Fibroblast of lung (primary cell): ENCODE results near the gene RNF126. TPM values are rescaled to one million over a fixed set of nuclear protein-coding genes. Genes with fewer than 3 reads are reported as not detected.
A peak's percentile ranks its signal among the peaks of the same experiment; 100 is the strongest.
"Not testable (repeated sequence)": the region's sequence is repeated elsewhere in the genome, so short reads cannot be mapped to it uniquely, and the experiment has no call there.

Source experiments
- DNase-seq, 2 donors: peaks; one replicate each; pipeline versions ENCODE4 v3.0.0 to v3.0.0-alpha.2; 2010; ENCODE audit warnings: low read depth in 2 of 2
- H2AFZ ChIP-seq: 2 replicates; pipeline ENCODE4 v1.5.1; 2012; ENCODE audit warnings: low read length, control low read depth, inconsistent platforms
- H3K27ac ChIP-seq: 2 replicates; pipeline ENCODE4 v1.5.1; 2011; ENCODE audit warnings: low read length, control low read depth; ENCODE audit not compliant: insufficient read depth
- H3K27me3 ChIP-seq: 2 replicates; pipeline ENCODE4 v1.5.1; 2011; ENCODE audit warnings: mild to moderate bottlenecking, low read length; ENCODE audit not compliant: control insufficient read depth, insufficient read depth
- H3K36me3 ChIP-seq: 2 replicates; pipeline ENCODE4 v1.5.1; 2011; ENCODE audit warnings: low read length; ENCODE audit not compliant: control insufficient read depth, insufficient read depth
- H3K4me1 ChIP-seq: 2 replicates; pipeline ENCODE4 v1.5.1; 2011; ENCODE audit warnings: low read length; ENCODE audit not compliant: control insufficient read depth, insufficient read depth; ENCODE audit errors: extremely low read depth
- H3K4me2 ChIP-seq: 2 replicates; pipeline ENCODE4 v1.5.1; 2011; ENCODE audit warnings: low read length, control low read depth; ENCODE audit not compliant: insufficient read depth; ENCODE audit errors: extremely low read depth
- H3K4me3 ChIP-seq, 4 experiments: fragments of 200-600 bp in 1 of 4; sonication (generic) in 1 of 4; replicated peaks in 1 of 4; 2 replicates each; pipeline ENCODE4 v1.5.1; 2011 to 2016; ENCODE audit warnings: low read length in 4 of 4, low read depth in 3 of 4, mild to moderate bottlenecking in 3 of 4, control low read depth in 2 of 4, inconsistent platforms in 1 of 4, mixed read lengths in 1 of 4; ENCODE audit not compliant: insufficient read depth in 1 of 4; ENCODE audit errors: control extremely low read depth in 1 of 4
- H3K79me2 ChIP-seq: 2 replicates; pipeline ENCODE4 v1.5.1; 2012; ENCODE audit warnings: mild to moderate bottlenecking, low read length, inconsistent platforms; ENCODE audit not compliant: control insufficient read depth, insufficient read depth
- H3K9ac ChIP-seq: 2 replicates; pipeline ENCODE4 v1.5.1; 2011; ENCODE audit warnings: mild to moderate bottlenecking, low read length, control low read depth; ENCODE audit not compliant: insufficient read depth
- H3K9me3 ChIP-seq: 2 replicates; pipeline ENCODE4 v1.5.1; 2012; ENCODE audit warnings: low read depth, low read length; ENCODE audit not compliant: control insufficient read depth, insufficient read depth
- H4K20me1 ChIP-seq: 2 replicates; pipeline ENCODE4 v1.5.1; 2011; ENCODE audit warnings: low read length; ENCODE audit not compliant: control insufficient read depth, insufficient read depth; ENCODE audit errors: extremely low read depth
- EZH2 ChIP-seq: IDR thresholded peaks from 2 replicates; pipeline ENCODE4 v1.5.1; 2012; ENCODE audit warnings: low read length, control low read depth, mild to moderate bottlenecking; ENCODE audit errors: missing control alignments
- polyA plus RNA-seq, 2 donors: library from polyadenylated mRNA; depleted of rRNA in 1 of 2; stranded (reverse) in 1 of 2; unstranded in 1 of 2; fragments of >200 nt; gene quantifications; 2 replicates each; pipeline ENCODE4 v1.2.1, GENCODE V29; 2011 to 2012; ENCODE audit warnings: missing spikeins in 1 of 2
- total RNA-seq: library from RNA; depleted of rRNA; stranded (reverse); fragments of >200 nt; gene quantifications from 2 replicates; pipeline ENCODE4 v1.2.1, GENCODE V29; 2014
- TF ChIP-seq, protein P1 (sequence below), 2 donors: IDR thresholded peaks in 1 of 2; conservative IDR thresholded peaks in 1 of 2; 1 replicate in 1 of 2; 2 replicates in 1 of 2; pipeline ENCODE4 v1.5.1; 2011 to 2012; ENCODE audit warnings: low read length in 2 of 2, control low read depth in 1 of 2, inconsistent platforms in 1 of 2, low read depth in 1 of 2, mild to moderate bottlenecking in 1 of 2

Gene RNF126
- total and polyA plus RNA-seq, 2 donors (not counting 1 experiment from before 2014, with no cell fraction given) = 7.8 to 18.0 TPM

GRCh38 chr19:703329-703650 lies 40.3 kb upstream of the RNF126 start:
- H3K4me1 ChIP-seq = peaks cover 4% of the 10 kb centered on the region
- no peaks in the 10 kb centered on the region for H3K9me3 ChIP-seq
- no peak overlapping the region for H3K4me2 ChIP-seq
- no peaks in the 10 kb centered on the region for H4K20me1 ChIP-seq
- H3K9ac ChIP-seq = no peak overlapping the region
- no peak overlapping the region for H3K27ac ChIP-seq
- H3K4me3 ChIP-seq = peak overlapping the region in 1 of 4 experiments; percentile 27
- peaks cover 8% of the 10 kb centered on the region for H3K27me3 ChIP-seq
- DNase-seq = no peak
- H2AFZ ChIP-seq = no peak overlapping the region
- H3K79me2 ChIP-seq = no peaks in the 10 kb centered on the region
- no peaks in the 10 kb centered on the region for H3K36me3 ChIP-seq
- no peak for TF ChIP-seq EZH2
- TF ChIP-seq, protein P1, sequence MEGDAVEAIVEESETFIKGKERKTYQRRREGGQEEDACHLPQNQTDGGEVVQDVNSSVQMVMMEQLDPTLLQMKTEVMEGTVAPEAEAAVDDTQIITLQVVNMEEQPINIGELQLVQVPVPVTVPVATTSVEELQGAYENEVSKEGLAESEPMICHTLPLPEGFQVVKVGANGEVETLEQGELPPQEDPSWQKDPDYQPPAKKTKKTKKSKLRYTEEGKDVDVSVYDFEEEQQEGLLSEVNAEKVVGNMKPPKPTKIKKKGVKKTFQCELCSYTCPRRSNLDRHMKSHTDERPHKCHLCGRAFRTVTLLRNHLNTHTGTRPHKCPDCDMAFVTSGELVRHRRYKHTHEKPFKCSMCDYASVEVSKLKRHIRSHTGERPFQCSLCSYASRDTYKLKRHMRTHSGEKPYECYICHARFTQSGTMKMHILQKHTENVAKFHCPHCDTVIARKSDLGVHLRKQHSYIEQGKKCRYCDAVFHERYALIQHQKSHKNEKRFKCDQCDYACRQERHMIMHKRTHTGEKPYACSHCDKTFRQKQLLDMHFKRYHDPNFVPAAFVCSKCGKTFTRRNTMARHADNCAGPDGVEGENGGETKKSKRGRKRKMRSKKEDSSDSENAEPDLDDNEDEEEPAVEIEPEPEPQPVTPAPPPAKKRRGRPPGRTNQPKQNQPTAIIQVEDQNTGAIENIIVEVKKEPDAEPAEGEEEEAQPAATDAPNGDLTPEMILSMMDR (conservative IDR thresholded peaks at IDR 0.05 in 1 of 2, IDR thresholded peaks at IDR 0.05 in 1 of 2; ENCODE audit: low read depth in 1 of 2, low read length in 2 of 2) = no peak

- not testable (repeated sequence) for H4K20me1 ChIP-seq, H3K4me3 ChIP-seq, H2AFZ ChIP-seq, H3K9me3 ChIP-seq, H3K27me3 ChIP-seq, DNase-seq, H3K9ac ChIP-seq, H3K4me1 ChIP-seq, H3K36me3 ChIP-seq, H3K4me2 ChIP-seq, H3K27ac ChIP-seq, H3K79me2 ChIP-seq
These were observed 39.8 kb upstream of the RNF126 start for GRCh38 chr19:702847-703246.

DNA sequence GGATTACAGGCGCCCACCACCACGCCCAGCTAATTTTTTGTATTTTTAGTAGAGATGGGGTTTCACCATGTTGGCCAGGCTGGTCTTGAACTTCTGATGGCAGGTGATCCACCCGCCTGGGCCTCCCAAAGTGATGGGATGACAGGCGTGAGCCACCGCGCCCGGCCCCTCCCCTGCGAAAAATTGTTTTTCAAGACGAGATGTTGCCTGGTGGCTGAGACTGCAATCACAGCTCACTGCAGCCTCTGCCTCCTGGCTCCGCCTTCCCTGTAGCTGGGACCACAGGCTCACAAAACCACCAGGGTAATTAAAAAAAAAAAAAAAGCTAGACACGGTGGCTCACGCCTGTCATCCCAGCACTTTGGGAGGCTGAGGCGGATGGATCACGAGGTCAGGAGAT lies 36.9 kb upstream of the RNF126 start:
- H4K20me1 ChIP-seq, H3K4me2 ChIP-seq, H3K79me2 ChIP-seq, H3K27me3 ChIP-seq, H3K4me1 ChIP-seq, H3K4me3 ChIP-seq, H3K9me3 ChIP-seq, H2AFZ ChIP-seq, H3K27ac ChIP-seq, H3K36me3 ChIP-seq, DNase-seq, H3K9ac ChIP-seq: not testable (repeated sequence)

DNA sequence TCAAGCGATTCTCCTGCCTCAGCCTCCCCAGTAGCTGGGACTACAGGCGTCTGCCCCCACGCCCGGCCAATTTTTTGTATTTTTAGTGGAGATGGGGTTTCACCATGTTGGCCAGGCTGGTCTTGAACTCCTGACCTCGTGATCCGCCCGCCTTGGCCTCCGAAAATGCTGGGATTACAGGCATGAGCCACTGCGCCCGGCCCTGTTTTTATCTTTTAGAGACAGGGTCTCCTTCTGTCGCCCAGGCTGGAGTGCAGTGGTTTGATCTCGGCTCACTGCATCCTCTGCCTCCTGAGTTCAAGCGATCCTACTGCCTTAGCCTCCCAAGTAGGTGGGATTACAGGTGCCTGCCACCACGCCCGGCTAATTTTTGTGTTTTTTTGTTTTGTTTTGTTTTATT lies 35.5 kb upstream of the RNF126 start:
- not testable (repeated sequence) for H3K4me1 ChIP-seq, H3K27me3 ChIP-seq, DNase-seq, H3K9me3 ChIP-seq, H3K36me3 ChIP-seq, H4K20me1 ChIP-seq, H3K4me2 ChIP-seq, H2AFZ ChIP-seq, H3K9ac ChIP-seq, H3K79me2 ChIP-seq, H3K27ac ChIP-seq, H3K4me3 ChIP-seq
